MG63 (cell line): Measurements from ENCODE around the gene PACS1. TPM values are rescaled to one million over a fixed set of nuclear protein-coding genes. Genes with fewer than 3 reads are reported as not detected.
"Not testable (repeated sequence)": the region's sequence is repeated elsewhere in the genome, so short reads cannot be mapped to it uniquely, and the experiment has no call there.

ENCODE experiments used
- DNase-seq: peaks from one replicate; pipeline ENCODE4 v3.0.0-alpha.2; 2020
- H3K27me3 ChIP-seq: fragments of 250-450 bp; sonication (Bioruptor Pico); 2 replicates; pipeline ENCODE4 v1.5.1; 2020; ENCODE audit warnings: mild to moderate bottlenecking, moderate library complexity
- H3K36me3 ChIP-seq: fragments of 250-450 bp; sonication (Bioruptor Pico); 2 replicates; pipeline ENCODE4 v1.5.1; 2020; ENCODE audit warnings: mild to moderate bottlenecking, moderate library complexity
- H3K4me3 ChIP-seq: fragments of 250-450 bp; sonication (Bioruptor Pico); 2 replicates; pipeline ENCODE4 v1.5.1; 2020; ENCODE audit warnings: mild to moderate bottlenecking, moderate library complexity
- H3K9me3 ChIP-seq: fragments of 250-450 bp; sonication (Bioruptor Pico); 2 replicates; pipeline ENCODE4 v1.5.1; 2020; ENCODE audit warnings: mild to moderate bottlenecking, moderate library complexity
- total RNA-seq: library from RNA; depleted of rRNA; stranded (reverse); fragments of >200 nt; shearing (Covaris generic); gene quantifications from 2 replicates; pipeline ENCODE4 v1.2.3, GENCODE V29; 2014; ENCODE audit warnings: low replicate concordance

PACS1 gene
- total RNA-seq, 1 experiment from 2014 or later: 11.2 TPM

- DNase-seq: no peak
- H3K4me3 ChIP-seq: no peak overlapping the region
- H3K36me3 ChIP-seq: peaks cover 53% of the 10 kb centered on the region
Measured at GRCh38 chr11:66271816-66272215, 201.7 kb downstream of the PACS1 start.

GRCh38 chr11:66272596-66272995 is 202.5 kb downstream of the PACS1 start:
- Histone ChIP-seq H3K9me3 (no peaks in the 10 kb centered on the region), H3K4me3 (no peak overlapping the region), H3K27me3 (no peaks in the 10 kb centered on the region), H3K36me3 (peaks cover 50% of the 10 kb centered on the region)
- no peak for DNase-seq

More at GRCh38 chr11:66271816-66272215, 201.7 kb downstream of the PACS1 start:
- H3K27me3 ChIP-seq: no peaks in the 10 kb centered on the region
- no peaks in the 10 kb centered on the region for H3K9me3 ChIP-seq

- no peaks in the 10 kb centered on the region for H3K27me3 ChIP-seq
- DNase-seq: no peak
- peaks cover 50% of the 10 kb centered on the region for H3K36me3 ChIP-seq
- no peak overlapping the region for H3K4me3 ChIP-seq
- H3K9me3 ChIP-seq: no peaks in the 10 kb centered on the region
Measured at GRCh38 chr11:66274219-66274618, 204.1 kb downstream of the PACS1 start.

GRCh38 chr11:66275396-66275795 is 205.3 kb downstream of the PACS1 start:
- DNase-seq: no peak
- Histone ChIP-seq H3K9me3 (no peaks in the 10 kb centered on the region), H3K36me3 (peaks cover 44% of the 10 kb centered on the region), H3K27me3 (no peaks in the 10 kb centered on the region), H3K4me3 (no peak overlapping the region)

- H3K27me3 ChIP-seq: no peaks in the 10 kb centered on the region
- H3K9me3 ChIP-seq: no peaks in the 10 kb centered on the region
- H3K36me3 ChIP-seq: peaks cover 37% of the 10 kb centered on the region
- H3K4me3 ChIP-seq: no peak overlapping the region
- DNase-seq: no peak
Measured at GRCh38 chr11:66275984-66276612, 206.0 kb downstream of the PACS1 start.

GRCh38 chr11:66276619-66277018 is 206.5 kb downstream of the PACS1 start:
- not testable (repeated sequence) for DNase-seq, H3K27me3 ChIP-seq, H3K9me3 ChIP-seq, H3K4me3 ChIP-seq
- peaks cover 36% of the 10 kb centered on the region for H3K36me3 ChIP-seq

GRCh38 chr11:66277064-66277463 is 207.0 kb downstream of the PACS1 start:
- not testable (repeated sequence) for DNase-seq, H3K9me3 ChIP-seq, H3K4me3 ChIP-seq, H3K27me3 ChIP-seq
- H3K36me3 ChIP-seq: peaks cover 31% of the 10 kb centered on the region

- Histone ChIP-seq H3K27me3 (no peaks in the 10 kb centered on the region), H3K4me3 (no peak within 1 kb of the TSS)
Measured at GRCh38 chr11:66277471-66278362, 207.6 kb downstream of the PACS1 start, which contains the start of gene CNIH2. TSS of gene CNIH2 (plus strand) at chr11:66278175. CDS start at chr11:66278457, 282 bp downstream.

GRCh38 chr11:66278363-66279091 is 208.5 kb downstream of the PACS1 start:
- Histone ChIP-seq H3K9me3 (no peaks in the 10 kb centered on the region), H3K27me3 (no peaks in the 10 kb centered on the region), H3K4me3 (no peak overlapping the region), H3K36me3 (peaks cover 17% of the 10 kb centered on the region)
- DNase-seq: no peak

More at GRCh38 chr11:66277471-66278362, 207.6 kb downstream of the PACS1 start, which contains the start of gene CNIH2:
- DNase-seq: no peak
- Histone ChIP-seq H3K9me3 (no peaks in the 10 kb centered on the region), H3K36me3 (peaks cover 25% of the 10 kb centered on the region)

GRCh38 chr11:66279092-66279734 is 209.1 kb downstream of the PACS1 start:
- Histone ChIP-seq H3K27me3 (no peaks in the 10 kb centered on the region), H3K9me3 (no peaks in the 10 kb centered on the region), H3K4me3 (no peak overlapping the region), H3K36me3 (peaks cover 11% of the 10 kb centered on the region)
- DNase-seq: no peak

GRCh38 chr11:66280428-66280827 is 210.4 kb downstream of the PACS1 start:
- no peaks in the 10 kb centered on the region for H3K27me3 ChIP-seq
- peaks cover 7% of the 10 kb centered on the region for H3K36me3 ChIP-seq
- no peaks in the 10 kb centered on the region for H3K9me3 ChIP-seq
- no peak for DNase-seq
- H3K4me3 ChIP-seq: no peak overlapping the region

GRCh38 chr11:66281001-66281400 is 210.9 kb downstream of the PACS1 start:
- no peaks in the 10 kb centered on the region for H3K9me3 ChIP-seq
- H3K36me3 ChIP-seq: peaks cover 5% of the 10 kb centered on the region
- H3K27me3 ChIP-seq: no peaks in the 10 kb centered on the region
- H3K4me3 ChIP-seq: no peak overlapping the region
- DNase-seq: no peak

GRCh38 chr11:66281776-66282467 is 211.8 kb downstream of the PACS1 start:
- no peaks in the 10 kb centered on the region for H3K27me3 ChIP-seq
- H3K9me3 ChIP-seq: no peaks in the 10 kb centered on the region
- no peak for DNase-seq
- no peak overlapping the region for H3K4me3 ChIP-seq
- H3K36me3 ChIP-seq: peaks cover 8% of the 10 kb centered on the region

- Histone ChIP-seq H3K27me3 (no peaks in the 10 kb centered on the region), H3K36me3 (peaks cover 8% of the 10 kb centered on the region), H3K9me3 (no peaks in the 10 kb centered on the region), H3K4me3 (no peak overlapping the region)
- peak; percentile 92 for DNase-seq
Measured at GRCh38 chr11:66282468-66283455, 212.7 kb downstream of the PACS1 start.
